DOHH2 (cell line): ENCODE results near the gene IRF4.

ENCODE experiments used
- H3F3A ChIP-seq: fragments of 200-600 bp; sonication (generic), shearing (Covaris generic); 2 replicates; pipeline ENCODE4 v1.6.0; 2016; ENCODE audit warnings: antibody characterized with exemption, mild to moderate bottlenecking; ENCODE audit not compliant: control insufficient read depth, insufficient read depth
- H3K27ac ChIP-seq: fragments of 200-600 bp; sonication (generic); 2 replicates; pipeline ENCODE4 v1.5.1; 2014; ENCODE audit warnings: low read depth, mild to moderate bottlenecking, low read length, moderate library complexity
- H3K27me3 ChIP-seq: fragments of 200-600 bp; sonication (generic); 2 replicates; pipeline ENCODE4 v1.6.1; 2014; ENCODE audit warnings: mild to moderate bottlenecking, low read length, mixed read lengths; ENCODE audit not compliant: control insufficient read depth
- H3K36me3 ChIP-seq: fragments of 200-600 bp; sonication (generic); 2 replicates; pipeline ENCODE4 v1.6.1; 2014; ENCODE audit warnings: mild to moderate bottlenecking, low read length, moderate library complexity, mixed read lengths; ENCODE audit not compliant: control insufficient read depth
- H3K4me1 ChIP-seq: fragments of 200-600 bp; sonication (generic); 2 replicates; pipeline ENCODE4 v1.6.1; 2014; ENCODE audit warnings: mild to moderate bottlenecking, low read length, mixed read lengths; ENCODE audit not compliant: control insufficient read depth
- H3K4me2 ChIP-seq: fragments of 200-600 bp; sonication (generic); 2 replicates; pipeline ENCODE4 v1.6.0; 2014; ENCODE audit warnings: mild to moderate bottlenecking, low read length, moderate library complexity
- H3K4me3 ChIP-seq: fragments of 200-600 bp; sonication (generic); 2 replicates; pipeline ENCODE4 v1.5.1; 2014; ENCODE audit warnings: mild to moderate bottlenecking, low read length, mixed read lengths
- H3K79me2 ChIP-seq: fragments of 200-600 bp; sonication (generic); 2 replicates; pipeline ENCODE4 v1.6.1; 2014; ENCODE audit warnings: mild to moderate bottlenecking, low read length, mixed read lengths; ENCODE audit not compliant: control insufficient read depth
- H3K9me2 ChIP-seq: fragments of 200-600 bp; sonication (generic); replicated peaks from 2 replicates; pipeline ENCODE4 v1.6.1; 2014; ENCODE audit warnings: mild to moderate bottlenecking, low read length, mixed read lengths; ENCODE audit not compliant: control insufficient read depth
- H3K9me3 ChIP-seq: fragments of 200-600 bp; sonication (generic); 2 replicates; pipeline ENCODE4 v1.6.1; 2014; ENCODE audit warnings: antibody characterized with exemption, low read length, mixed read lengths; ENCODE audit not compliant: control insufficient read depth, insufficient read depth
- H4K20me1 ChIP-seq: fragments of 200-600 bp; sonication (generic); 2 replicates; pipeline ENCODE4 v1.6.0; 2014; ENCODE audit warnings: low read depth, mild to moderate bottlenecking, antibody characterized with exemption, low read length, moderate library complexity; ENCODE audit not compliant: control insufficient read depth, insufficient read depth
- CTCF ChIP-seq: fragments of 200-600 bp; sonication (generic); IDR thresholded peaks from one replicate; pipeline ENCODE4 v1.5.1; 2014; ENCODE audit warnings: antibody characterized with exemption, mild to moderate bottlenecking, low read depth, low read length; ENCODE audit not compliant: poor library complexity, severe bottlenecking
- EZH2phosphoT487 ChIP-seq: fragments of 200-600 bp; sonication (generic); IDR thresholded peaks from 2 replicates; pipeline ENCODE4 v1.6.1; 2017; ENCODE audit warnings: borderline replicate concordance, mild to moderate bottlenecking, antibody characterized with exemption, low read length, moderate library complexity, mixed read lengths

Gene IRF4

GRCh38 chr6:362924-363249 is 28.7 kb upstream of the IRF4 start:
- Histone ChIP-seq H3K9me2 (no peaks in the 10 kb centered on the region), H4K20me1 (no peaks in the 10 kb centered on the region), H3K4me2 (no peak overlapping the region), H3K27ac (no peak overlapping the region), H3K36me3 (no peaks in the 10 kb centered on the region), H3K4me3 (no peak overlapping the region), H3K4me1 (no peaks in the 10 kb centered on the region), H3K9me3 (peaks cover 13% of the 10 kb centered on the region; the same call in 1 of the 2 replicates), H3K27me3 (peaks cover 14% of the 10 kb centered on the region), H3F3A (no peaks in the 10 kb centered on the region), H3K79me2 (no peaks in the 10 kb centered on the region)
- TF ChIP-seq CTCF (no peak), EZH2phosphoT487 (no peak)

- no peaks in the 10 kb centered on the region for H3K36me3 ChIP-seq
- no peak overlapping the region for H3K27ac ChIP-seq
- H3K4me2 ChIP-seq = no peak overlapping the region
- peaks cover 13% of the 10 kb centered on the region; the same call in 1 of the 2 replicates for H3K9me3 ChIP-seq
- no peaks in the 10 kb centered on the region for H4K20me1 ChIP-seq
- no peak overlapping the region for H3K4me3 ChIP-seq
- H3K9me2 ChIP-seq = no peaks in the 10 kb centered on the region
- no peaks in the 10 kb centered on the region for H3K79me2 ChIP-seq
- H3K4me1 ChIP-seq = no peaks in the 10 kb centered on the region
- TF ChIP-seq EZH2phosphoT487 (no peak), CTCF (no peak)
- peaks cover 14% of the 10 kb centered on the region for H3K27me3 ChIP-seq
- H3F3A ChIP-seq = no peaks in the 10 kb centered on the region
Observed at GRCh38 chr6:363291-363690, 28.3 kb upstream of the IRF4 start.

GRCh38 chr6:363909-364308 is 27.6 kb upstream of the IRF4 start:
- no peaks in the 10 kb centered on the region for H3K36me3 ChIP-seq
- no peaks in the 10 kb centered on the region for H3K4me1 ChIP-seq
- peaks cover 13% of the 10 kb centered on the region; the same call in 1 of the 2 replicates for H3K9me3 ChIP-seq
- H3K9me2 ChIP-seq = no peaks in the 10 kb centered on the region
- no peaks in the 10 kb centered on the region for H3F3A ChIP-seq
- no peaks in the 10 kb centered on the region for H4K20me1 ChIP-seq
- H3K4me2 ChIP-seq = no peak overlapping the region
- H3K4me3 ChIP-seq = no peak overlapping the region
- no peaks in the 10 kb centered on the region for H3K79me2 ChIP-seq
- H3K27me3 ChIP-seq = peaks cover 14% of the 10 kb centered on the region
- TF ChIP-seq CTCF (no peak), EZH2phosphoT487 (no peak)
- no peak overlapping the region for H3K27ac ChIP-seq
